Pancreas (tissue), 8 donors: ENCODE results near the gene COQ10B. TPM values are rescaled to one million over a fixed set of nuclear protein-coding genes. Genes with fewer than 3 reads are reported as not detected.

Experiments
- polyA plus RNA-seq, 2 donors: library from polyadenylated mRNA; stranded (reverse); fragments of 200-250 nt; gene quantifications; one replicate each; pipeline ENCODE4 v1.2.3, GENCODE V29; 2013
- total RNA-seq, 6 donors: library from RNA; stranded (reverse); fragmentation: NEBNext Ultra II Directional in 4 of 6; extraction: Animal tissue kit (Norgen Biotek cat#: 25700) in 4 of 6; gene quantifications; one replicate each; pipeline versions ENCODE4 v1.2.1 to v1.2.4, GENCODE V29; 2021 to 2023
- donor health status: healthy with polysubstance abuse.
- donor health status: DM: no; HTN: no; CAD: no; lungs with moderate emphysema.
- donor health status: DM: no; HTN: no; CAD: no.
- donor health status: Bipolar disorder and iron deficiency.
- donor health status: DM: yes; HTN: yes; CAD: no.
- donor health status: DM: no; HTN: no; CAD: no.
- donor health status: DM: no; HTN: no; CAD: no.
- donor health status: DM: yes; HTN: yes; CAD: no.

Gene COQ10B
- total and polyA plus RNA-seq, 8 donors = 5.7 to 10.8 (median 9.7) TPM

Other genes starting within 250 kb of the COQ10B start
- 10 to 100 TPM in 1 of 6 donors, 1 to 10 TPM in 5; 6.9 to 12.5 (median 8.5) TPM for gene ANKRD44, start 142.8 kb upstream of the COQ10B start, total RNA-seq
- gene ANKRD44, start 142.8 kb upstream of the COQ10B start, polyA plus RNA-seq = 1 to 10 TPM; 1.9 to 2.6 TPM
- gene SF3B1, start 18.5 kb upstream of the COQ10B start, total RNA-seq = 100 to 1,000 TPM in 4 of 6 donors, 10 to 100 TPM in 2; 75.8 to 169 (median 121) TPM
- 100 to 1,000 TPM; 173 to 277 TPM for gene SF3B1, start 18.5 kb upstream of the COQ10B start, polyA plus RNA-seq
- gene HSPD1, start 46.3 kb downstream of the COQ10B start, total RNA-seq = 100 to 1,000 TPM; 114 to 181 (median 137) TPM
- gene HSPD1, start 46.3 kb downstream of the COQ10B start, polyA plus RNA-seq = 100 to 1,000 TPM in 1 of 2 donors, 10 to 100 TPM in 1; 94.8 to 145 TPM
- gene HSPE1, start 46.8 kb downstream of the COQ10B start, total RNA-seq = 10 to 100 TPM; 17.1 to 51.9 (median 31.2) TPM
- gene HSPE1, start 46.8 kb downstream of the COQ10B start, polyA plus RNA-seq = 10 to 100 TPM; 87.4 to 98.6 TPM
- gene MOB4, start 62.5 kb downstream of the COQ10B start, total RNA-seq = 1 to 10 TPM; 4.6 to 9.7 (median 6.9) TPM
- 10 to 100 TPM in 1 of 2 donors, 1 to 10 TPM in 1; 6.1 to 18.3 TPM for gene MOB4, start 62.5 kb downstream of the COQ10B start, polyA plus RNA-seq
- gene RFTN2, start 222.0 kb downstream of the COQ10B start, total RNA-seq = 1 to 10 TPM in 5 of 6 donors, under 1 TPM in 1; 0.92 to 7.6 (median 1.7) TPM
- under 1 TPM; 0.77 to 0.80 TPM for gene RFTN2, start 222.0 kb downstream of the COQ10B start, polyA plus RNA-seq